ENCODE data around the gene MAEA. TPM values are rescaled to one million over a fixed set of nuclear protein-coding genes. Genes with fewer than 3 reads are reported as not detected.

The MAEA gene
- total RNA-seq, 1 donor: 54.8 TPM

DNA sequence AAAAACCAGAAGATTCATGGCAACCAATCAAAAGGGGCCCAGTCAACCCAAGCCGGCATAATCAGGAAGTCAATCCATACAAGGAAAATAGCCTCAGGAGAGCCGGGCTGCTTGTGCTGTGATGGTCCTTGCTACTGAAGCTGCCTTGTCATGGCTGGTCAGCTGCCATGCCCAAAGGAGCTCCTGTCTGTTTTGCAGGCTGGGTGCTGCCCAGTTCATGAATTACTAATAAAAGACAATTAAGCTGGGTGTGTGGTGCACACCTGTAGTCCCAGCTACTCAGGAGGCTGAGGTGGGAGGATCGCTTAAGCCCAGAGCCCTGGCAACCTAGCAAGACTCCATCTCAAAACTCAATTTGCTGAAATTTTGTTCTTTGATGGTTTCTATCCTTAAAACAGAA, 24.7 kb upstream of the MAEA start:
- TF ChIP-seq, protein P1, sequence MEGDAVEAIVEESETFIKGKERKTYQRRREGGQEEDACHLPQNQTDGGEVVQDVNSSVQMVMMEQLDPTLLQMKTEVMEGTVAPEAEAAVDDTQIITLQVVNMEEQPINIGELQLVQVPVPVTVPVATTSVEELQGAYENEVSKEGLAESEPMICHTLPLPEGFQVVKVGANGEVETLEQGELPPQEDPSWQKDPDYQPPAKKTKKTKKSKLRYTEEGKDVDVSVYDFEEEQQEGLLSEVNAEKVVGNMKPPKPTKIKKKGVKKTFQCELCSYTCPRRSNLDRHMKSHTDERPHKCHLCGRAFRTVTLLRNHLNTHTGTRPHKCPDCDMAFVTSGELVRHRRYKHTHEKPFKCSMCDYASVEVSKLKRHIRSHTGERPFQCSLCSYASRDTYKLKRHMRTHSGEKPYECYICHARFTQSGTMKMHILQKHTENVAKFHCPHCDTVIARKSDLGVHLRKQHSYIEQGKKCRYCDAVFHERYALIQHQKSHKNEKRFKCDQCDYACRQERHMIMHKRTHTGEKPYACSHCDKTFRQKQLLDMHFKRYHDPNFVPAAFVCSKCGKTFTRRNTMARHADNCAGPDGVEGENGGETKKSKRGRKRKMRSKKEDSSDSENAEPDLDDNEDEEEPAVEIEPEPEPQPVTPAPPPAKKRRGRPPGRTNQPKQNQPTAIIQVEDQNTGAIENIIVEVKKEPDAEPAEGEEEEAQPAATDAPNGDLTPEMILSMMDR (IDR thresholded peaks at IDR 0.05; ENCODE audit: insufficient read depth, low read length): no peak
- no peak for DNase-seq (ENCODE audit: low read depth)
- H3K4me3 ChIP-seq (ENCODE audit: low read depth, low read length): no peak overlapping the region

DNA sequence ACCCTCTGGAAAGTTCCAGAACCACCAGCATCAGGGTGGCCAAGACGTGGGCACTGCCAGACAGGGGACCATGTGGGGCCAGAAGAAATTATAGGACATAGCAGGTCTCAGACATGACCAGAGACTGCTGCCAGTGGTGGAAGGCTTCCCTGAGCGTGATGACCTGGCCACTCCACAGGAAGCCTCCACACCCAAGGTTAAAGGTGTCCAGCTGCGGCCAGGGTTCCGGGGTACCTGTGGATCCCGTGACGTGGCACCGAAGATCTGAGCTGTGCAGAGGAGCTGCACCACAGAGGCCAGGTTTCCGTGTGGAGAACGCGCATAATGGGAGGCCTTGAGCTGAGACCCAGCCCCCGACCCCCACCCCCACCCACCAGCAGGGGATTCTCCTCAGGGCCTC, 24.3 kb upstream of the MAEA start:
- no peak for DNase-seq (ENCODE audit: low read depth)
- no peak overlapping the region for H3K4me3 ChIP-seq (ENCODE audit: low read depth, low read length)
- TF ChIP-seq, protein P1 (IDR thresholded peaks at IDR 0.05; ENCODE audit: insufficient read depth, low read length): no peak

DNA sequence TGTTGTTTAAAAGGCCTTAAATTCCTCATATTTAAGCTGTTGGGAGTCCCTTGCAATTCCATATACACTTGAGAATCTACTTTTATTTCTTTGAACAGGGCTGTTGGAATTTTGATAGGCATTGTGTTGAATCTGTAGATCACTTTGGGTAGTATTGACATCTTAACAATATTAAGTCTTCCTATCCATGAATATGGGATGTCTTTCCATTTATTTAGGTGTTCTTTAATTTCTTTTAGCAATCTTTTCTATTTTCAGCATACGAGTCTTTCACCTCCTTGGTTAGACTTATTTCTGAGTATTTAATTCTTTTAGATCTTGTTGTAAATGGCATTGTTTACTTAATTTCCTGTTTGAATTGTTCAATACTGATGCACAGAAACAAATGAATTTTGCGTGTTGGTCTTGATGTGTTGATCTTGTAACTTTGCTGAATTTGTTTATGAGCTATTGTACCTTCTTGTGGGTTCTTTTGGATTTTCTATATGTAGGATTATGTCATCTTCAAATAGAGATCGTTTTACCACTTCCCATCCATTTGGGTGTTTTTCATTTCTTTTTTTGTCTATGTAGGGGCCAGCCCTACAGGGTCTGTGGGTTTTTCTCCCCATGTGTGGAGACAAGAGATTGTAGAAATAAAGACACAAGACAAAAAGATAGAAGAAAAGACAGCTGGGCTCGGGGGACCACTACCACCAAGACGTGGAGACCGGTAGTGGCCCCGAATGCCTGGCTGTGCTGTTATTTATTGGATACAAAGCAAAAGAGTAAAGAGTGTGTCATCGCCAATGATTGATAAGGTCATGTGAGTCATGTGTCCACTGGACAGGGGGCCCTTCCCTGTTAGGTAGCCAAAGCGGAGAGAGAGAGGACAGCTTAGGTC, 22.6 kb upstream of the MAEA start:
- H3K4me3 ChIP-seq (ENCODE audit: low read depth, low read length): no peak overlapping the region
- TF ChIP-seq, protein P1 (IDR thresholded peaks at IDR 0.05; ENCODE audit: insufficient read depth, low read length): no peak
- DNase-seq (ENCODE audit: low read depth): no peak

DNA sequence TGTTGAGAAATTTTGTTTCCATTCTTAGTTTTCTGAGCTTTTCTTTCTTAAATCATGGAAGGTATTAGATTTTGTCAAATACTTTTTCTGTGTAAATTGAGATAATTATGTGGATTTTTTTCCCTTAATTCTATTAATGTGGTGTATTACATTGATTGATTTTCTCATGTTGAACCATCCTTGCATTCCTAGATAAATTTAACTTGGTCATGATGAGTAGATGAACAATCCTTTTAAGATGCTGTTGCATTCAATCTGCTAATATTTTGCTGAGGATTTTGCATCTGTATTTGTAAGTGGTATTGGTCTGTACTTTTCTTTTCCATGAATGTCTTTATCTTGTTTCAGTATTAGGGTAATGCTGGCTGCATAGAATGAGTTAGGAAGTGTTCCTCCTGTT, 20.5 kb upstream of the MAEA start:
- no peak for DNase-seq (ENCODE audit: low read depth)
- TF ChIP-seq, protein P1 (IDR thresholded peaks at IDR 0.05; ENCODE audit: insufficient read depth, low read length): no peak
- H3K4me3 ChIP-seq (ENCODE audit: low read depth, low read length): no peak overlapping the region

DNA sequence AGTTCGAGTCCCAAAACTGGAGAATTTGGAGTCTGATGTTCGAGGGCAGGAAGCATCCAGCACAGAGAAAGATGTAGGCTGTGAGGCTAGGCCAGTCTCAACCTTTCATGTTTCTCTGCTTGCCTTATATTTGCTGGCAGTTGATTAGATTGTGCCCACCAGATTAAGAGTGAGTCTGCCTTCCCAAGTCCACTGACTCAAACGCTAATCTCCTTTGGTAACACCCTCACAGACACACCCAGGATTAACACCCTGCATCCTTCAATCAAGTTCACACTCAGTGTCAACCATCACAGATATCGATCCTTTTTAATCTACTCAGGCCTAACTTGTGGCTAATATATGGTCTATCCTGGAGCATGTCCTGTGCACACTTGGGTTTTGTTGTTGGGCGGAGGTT, 18.0 kb upstream of the MAEA start:
- TF ChIP-seq, protein P1 (IDR thresholded peaks at IDR 0.05; ENCODE audit: insufficient read depth, low read length): no peak
- H3K4me3 ChIP-seq (ENCODE audit: low read depth, low read length): no peak overlapping the region
- DNase-seq (ENCODE audit: low read depth): no peak

DNA sequence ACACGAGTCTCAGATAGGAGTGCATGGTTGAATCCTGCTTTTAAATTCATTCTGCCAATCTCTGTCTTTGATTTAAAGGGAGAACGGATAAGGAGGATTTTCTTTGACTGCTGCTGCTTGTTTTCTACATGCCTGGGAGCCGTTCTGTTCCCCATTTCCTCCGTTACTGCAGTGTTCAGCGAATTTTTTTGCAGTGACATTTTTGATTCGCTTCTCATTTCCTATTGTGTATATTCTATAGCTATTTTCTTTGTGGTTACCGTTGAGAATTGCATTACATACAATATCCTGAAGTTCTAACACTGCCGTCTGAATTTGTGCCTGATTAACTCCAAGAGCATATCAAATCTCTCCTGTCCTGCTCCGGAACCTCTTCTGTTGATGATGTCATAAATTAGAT, 14.8 kb upstream of the MAEA start:
- no peak overlapping the region for H3K4me3 ChIP-seq (ENCODE audit: low read depth, low read length)
- TF ChIP-seq, protein P1 (IDR thresholded peaks at IDR 0.05; ENCODE audit: insufficient read depth, low read length): no peak
- DNase-seq (ENCODE audit: low read depth): no peak

Data from fibroblast of the aortic adventitia (primary cell).